HEK293 (cell line): ENCODE results near the gene DDIT4.

ENCODE experiments used
- CTCF ChIA-PET: fragments of 350-600 bp; formaldehyde crosslinking; extraction: SDS; loops from one replicate; lab custom pipeline; 2021; ENCODE audit warnings: antibody characterized with exemption; lab: Yijun Ruan, JAX
- POLR2A ChIA-PET: fragments of 300-600 bp; formaldehyde crosslinking; extraction: SDS; loops from one replicate; lab custom pipeline; 2020; ENCODE audit warnings: antibody characterized with exemption, inconsistent platforms; lab: Yijun Ruan, JAX
- H3K27ac ChIP-seq: fragments of 200-500 bp; sonication (Bioruptor generic); 2 replicates; pipeline ENCODE4 v1.5.1; 2014; ENCODE audit warnings: low read depth, low read length, control low read depth, inconsistent platforms; ENCODE audit errors: extremely low read depth
- H3K36me3 ChIP-seq, 2 experiments: fragments of 200-500 bp in 1 of 2; sonication (Bioruptor generic) in 1 of 2; 1 replicate in 1 of 2; 2 replicates in 1 of 2; pipeline ENCODE4 v1.5.1; 2014 to 2017; ENCODE audit warnings: inconsistent platforms in 2 of 2, low read length in 2 of 2; ENCODE audit not compliant: control insufficient read depth in 2 of 2, insufficient read depth in 1 of 2
- H3K4me1 ChIP-seq: fragments of 200-500 bp; sonication (Bioruptor generic); 2 replicates; pipeline ENCODE4 v1.5.1; 2014; ENCODE audit warnings: mild to moderate bottlenecking, low read length, inconsistent platforms; ENCODE audit not compliant: control insufficient read depth, insufficient read depth
- H3K4me3 ChIP-seq: 2 replicates; pipeline ENCODE4 v1.5.1; 2011; ENCODE audit warnings: low read depth, mild to moderate bottlenecking, control low read depth, low read length, moderate library complexity
- H3K9me3 ChIP-seq: fragments of 200-500 bp; sonication (Bioruptor generic); 2 replicates; pipeline ENCODE4 v1.5.1; 2014; ENCODE audit warnings: low read depth, low read length, inconsistent platforms; ENCODE audit not compliant: control insufficient read depth, insufficient read depth
- GFI1B ChIP-seq: fragments of 450-650 bp; formaldehyde crosslinking; IDR thresholded peaks from 2 replicates; pipeline ENCODE4 v1.5.1; 2016; ENCODE audit warnings: missing biosample characterization, missing genetic modification characterization
- OVOL3 ChIP-seq: fragments of 450-650 bp; formaldehyde crosslinking; IDR thresholded peaks from 2 replicates; pipeline ENCODE4 v1.5.1; 2016; ENCODE audit warnings: missing biosample characterization, missing genetic modification characterization
- PRDM2 ChIP-seq: fragments of 450-650 bp; formaldehyde crosslinking; IDR thresholded peaks from 2 replicates; pipeline ENCODE4 v1.5.1; 2016; ENCODE audit warnings: missing biosample characterization, missing genetic modification characterization, borderline replicate concordance
- REPIN1 ChIP-seq: fragments of 450-650 bp; formaldehyde crosslinking; IDR thresholded peaks from 2 replicates; pipeline ENCODE4 v1.5.1; 2017; ENCODE audit warnings: missing biosample characterization, missing genetic modification characterization, low read depth
- SCRT2 ChIP-seq: fragments of 450-650 bp; formaldehyde crosslinking; IDR thresholded peaks from 2 replicates; pipeline ENCODE4 v1.5.1; 2016; ENCODE audit warnings: missing biosample characterization, missing genetic modification characterization
- SETDB1 ChIP-seq: IDR thresholded peaks from one replicate; pipeline ENCODE4 v1.6.1; 2017; ENCODE audit warnings: mild to moderate bottlenecking, low read length, moderate library complexity, mixed read lengths; ENCODE audit not compliant: insufficient read length
- ZNF132 ChIP-seq: fragments of 450-650 bp; formaldehyde crosslinking; IDR thresholded peaks from 2 replicates; pipeline ENCODE4 v1.5.1; 2017; ENCODE audit warnings: missing biosample characterization, missing genetic modification characterization, borderline replicate concordance
- ZNF146 ChIP-seq: fragments of 450-650 bp; formaldehyde crosslinking; IDR thresholded peaks from 2 replicates; pipeline ENCODE4 v1.5.1; 2016; ENCODE audit warnings: missing biosample characterization, missing genetic modification characterization
- ZNF148 ChIP-seq: fragments of 450-650 bp; formaldehyde crosslinking; IDR thresholded peaks from 2 replicates; pipeline ENCODE4 v1.5.0; 2017; ENCODE audit warnings: missing biosample characterization, missing genetic modification characterization, borderline replicate concordance
- ZNF175 ChIP-seq: fragments of 450-650 bp; formaldehyde crosslinking; IDR thresholded peaks from 2 replicates; pipeline ENCODE4 v1.5.1; 2016; ENCODE audit warnings: missing biosample characterization, missing genetic modification characterization
- ZNF184 ChIP-seq: fragments of 450-650 bp; IDR thresholded peaks from 2 replicates; pipeline ENCODE4 v1.5.1; 2018; ENCODE audit warnings: missing biosample characterization, mild to moderate bottlenecking, missing genetic modification characterization
- ZNF2 ChIP-seq: fragments of 450-650 bp; formaldehyde crosslinking; IDR thresholded peaks from 2 replicates; pipeline ENCODE4 v1.5.1; 2016; ENCODE audit warnings: missing biosample characterization, missing genetic modification characterization
- ZNF239 ChIP-seq: fragments of 450-650 bp; formaldehyde crosslinking; IDR thresholded peaks from 2 replicates; pipeline ENCODE4 v1.5.1; 2016; ENCODE audit warnings: missing biosample characterization, missing genetic modification characterization
- ZNF394 ChIP-seq: fragments of 450-650 bp; formaldehyde crosslinking; IDR thresholded peaks from 2 replicates; pipeline ENCODE4 v1.5.1; 2016; ENCODE audit warnings: missing biosample characterization, missing genetic modification characterization, mild to moderate bottlenecking, moderate library complexity, borderline replicate concordance
- ZNF423 ChIP-seq: fragments of 450-650 bp; formaldehyde crosslinking; IDR thresholded peaks from 2 replicates; pipeline ENCODE4 v1.5.1; 2016; ENCODE audit warnings: missing biosample characterization, missing genetic modification characterization
- ZNF501 ChIP-seq: fragments of 450-650 bp; formaldehyde crosslinking; IDR thresholded peaks from 2 replicates; pipeline ENCODE4 v1.5.1; 2016; ENCODE audit warnings: missing biosample characterization, missing genetic modification characterization
- ZNF558 ChIP-seq: fragments of 450-650 bp; formaldehyde crosslinking; IDR thresholded peaks from 2 replicates; pipeline ENCODE4 v1.5.1; 2016; ENCODE audit warnings: missing biosample characterization, missing genetic modification characterization
- ZNF580 ChIP-seq: fragments of 450-650 bp; formaldehyde crosslinking; IDR thresholded peaks from 2 replicates; pipeline ENCODE4 v1.5.1; 2016; ENCODE audit warnings: missing biosample characterization, missing genetic modification characterization
- ZNF585B ChIP-seq: fragments of 450-650 bp; formaldehyde crosslinking; IDR thresholded peaks from 2 replicates; pipeline ENCODE4 v1.5.1; 2016; ENCODE audit warnings: missing biosample characterization, missing genetic modification characterization
- ZNF664 ChIP-seq: fragments of 450-650 bp; formaldehyde crosslinking; IDR thresholded peaks from 2 replicates; pipeline ENCODE4 v1.5.1; 2016; ENCODE audit warnings: missing biosample characterization, missing genetic modification characterization
- TF ChIP-seq, protein P1 (sequence below): fragments of 450-650 bp; formaldehyde crosslinking; IDR thresholded peaks from 2 replicates; pipeline ENCODE4 v1.5.1; 2016; ENCODE audit warnings: missing biosample characterization, missing genetic modification characterization

DDIT4 gene

GRCh38 chr10:72260239-72260975, 13.3 kb upstream of the DDIT4 start (continued):
- no peak for TF ChIP-seq ZNF148 (tag by site-specific recombination)

DNA sequence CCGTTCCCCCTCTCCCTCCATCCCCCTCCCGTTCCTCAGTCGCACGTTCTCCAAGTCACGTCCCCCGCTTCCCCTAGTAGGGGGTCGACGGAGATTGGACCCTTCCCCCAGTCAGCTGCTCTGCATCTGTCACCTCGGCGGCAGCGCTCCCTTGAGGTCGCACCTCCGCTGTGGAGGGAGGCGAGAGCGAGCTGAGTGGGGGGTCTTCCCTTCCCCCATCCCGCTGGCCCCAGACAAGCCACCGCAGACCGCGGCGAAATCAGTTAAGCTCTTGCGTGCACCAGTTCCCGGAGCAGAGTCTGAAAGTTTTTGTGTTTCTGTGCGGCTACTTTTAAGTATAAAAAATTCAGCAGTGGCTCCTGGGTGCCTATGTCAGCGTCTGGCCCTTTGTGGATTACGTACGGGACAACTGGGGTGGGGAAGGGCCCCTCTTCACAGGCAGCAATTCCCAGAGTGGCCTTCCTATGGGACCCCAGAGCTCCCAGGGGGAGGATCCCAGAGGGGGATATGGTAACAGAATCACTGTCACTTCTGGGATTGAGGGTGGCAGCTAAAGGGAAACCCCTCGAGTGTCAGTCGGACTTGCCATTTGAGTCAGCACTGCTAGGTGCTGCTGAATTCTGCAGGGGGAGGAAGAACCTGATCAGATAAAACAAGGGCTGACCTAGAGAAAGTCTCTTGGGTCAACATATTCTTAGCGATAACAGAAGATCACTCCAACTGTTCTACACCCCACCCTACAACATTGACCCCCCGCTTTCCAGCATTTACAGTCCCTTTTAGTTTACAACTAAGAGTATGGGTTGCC, 12.5 kb upstream of the DDIT4 start:
- ChIA-PET CTCF (interaction anchor here (0.7 to 3.3 kb wide), 6 partner anchors 9 to 29 kb away, joined by 3 to 27 read pairs (median 4); partner anchors contain the start of gene DDIT4), POLR2A (interaction anchor here (0.5 to 5.8 kb wide), 16 partner anchors 9 to 464 kb away, joined by 3 to 120 read pairs (median 5); partner anchors contain the start of genes ANAPC16, ASCC1 and DDIT4)
- peak overlapping the region; percentile 97 for H3K27ac ChIP-seq
- H3K4me1 ChIP-seq = peaks cover 24% of the 10 kb centered on the region
- H3K36me3 ChIP-seq = no peaks in the 10 kb centered on the region
- H3K4me3 ChIP-seq = peak overlapping the region; percentile 56
- H3K9me3 ChIP-seq = no peaks in the 10 kb centered on the region
- TF ChIP-seq ZNF423 (tag by site-specific recombination) = peak; percentile 44; the same call in 1 of the 2 replicates
- TF ChIP-seq OVOL3 (tag by site-specific recombination) = no peak
- TF ChIP-seq ZNF146 (tag by site-specific recombination) = no peak
- TF ChIP-seq SETDB1 = no peak
- no peak for TF ChIP-seq ZNF585B (tag by site-specific recombination)
- no peak for TF ChIP-seq ZNF580
- 0 out of 2 replicates have a peak, but pooled peaks have one; percentile 67 for TF ChIP-seq GFI1B (tag by site-specific recombination)
- no peak for TF ChIP-seq ZNF558 (tag by site-specific recombination)
- no peak for TF ChIP-seq ZNF175 (tag by site-specific recombination)
- TF ChIP-seq ZNF501 (tag by site-specific recombination) = no peak
- TF ChIP-seq ZNF184 (tag by site-specific recombination) = no peak
- TF ChIP-seq ZNF239 = no peak; the same call in 1 of the 2 replicates
- TF ChIP-seq REPIN1 (tag by site-specific recombination) = no peak
- TF ChIP-seq, protein P1, sequence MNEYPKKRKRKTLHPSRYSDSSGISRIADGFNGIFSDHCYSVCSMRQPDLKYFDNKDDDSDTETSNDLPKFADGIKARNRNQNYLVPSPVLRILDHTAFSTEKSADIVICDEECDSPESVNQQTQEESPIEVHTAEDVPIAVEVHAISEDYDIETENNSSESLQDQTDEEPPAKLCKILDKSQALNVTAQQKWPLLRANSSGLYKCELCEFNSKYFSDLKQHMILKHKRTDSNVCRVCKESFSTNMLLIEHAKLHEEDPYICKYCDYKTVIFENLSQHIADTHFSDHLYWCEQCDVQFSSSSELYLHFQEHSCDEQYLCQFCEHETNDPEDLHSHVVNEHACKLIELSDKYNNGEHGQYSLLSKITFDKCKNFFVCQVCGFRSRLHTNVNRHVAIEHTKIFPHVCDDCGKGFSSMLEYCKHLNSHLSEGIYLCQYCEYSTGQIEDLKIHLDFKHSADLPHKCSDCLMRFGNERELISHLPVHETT (tag by site-specific recombination) = peak; percentile 65
- no peak; the same call in 1 of the 2 replicates for TF ChIP-seq ZNF394
- TF ChIP-seq ZNF664 (tag by site-specific recombination) = no peak
- no peak for TF ChIP-seq PRDM2 (tag by site-specific recombination)
- no peak for TF ChIP-seq ZNF132 (tag by site-specific recombination)
- no peak for TF ChIP-seq SCRT2 (tag by site-specific recombination)
- no peak; the same call in 1 of the 2 replicates for TF ChIP-seq ZNF2
